GM18520 (cell line): ENCODE results near the gene MTSS2.

Experiments
- ATAC-seq: cut with Tn5 transposase; IDR thresholded peaks from one replicate; pipeline ENCODE4 v1.9.1; 2021; ENCODE audit not compliant: unreplicated experiment

The MTSS2 gene

DNA sequence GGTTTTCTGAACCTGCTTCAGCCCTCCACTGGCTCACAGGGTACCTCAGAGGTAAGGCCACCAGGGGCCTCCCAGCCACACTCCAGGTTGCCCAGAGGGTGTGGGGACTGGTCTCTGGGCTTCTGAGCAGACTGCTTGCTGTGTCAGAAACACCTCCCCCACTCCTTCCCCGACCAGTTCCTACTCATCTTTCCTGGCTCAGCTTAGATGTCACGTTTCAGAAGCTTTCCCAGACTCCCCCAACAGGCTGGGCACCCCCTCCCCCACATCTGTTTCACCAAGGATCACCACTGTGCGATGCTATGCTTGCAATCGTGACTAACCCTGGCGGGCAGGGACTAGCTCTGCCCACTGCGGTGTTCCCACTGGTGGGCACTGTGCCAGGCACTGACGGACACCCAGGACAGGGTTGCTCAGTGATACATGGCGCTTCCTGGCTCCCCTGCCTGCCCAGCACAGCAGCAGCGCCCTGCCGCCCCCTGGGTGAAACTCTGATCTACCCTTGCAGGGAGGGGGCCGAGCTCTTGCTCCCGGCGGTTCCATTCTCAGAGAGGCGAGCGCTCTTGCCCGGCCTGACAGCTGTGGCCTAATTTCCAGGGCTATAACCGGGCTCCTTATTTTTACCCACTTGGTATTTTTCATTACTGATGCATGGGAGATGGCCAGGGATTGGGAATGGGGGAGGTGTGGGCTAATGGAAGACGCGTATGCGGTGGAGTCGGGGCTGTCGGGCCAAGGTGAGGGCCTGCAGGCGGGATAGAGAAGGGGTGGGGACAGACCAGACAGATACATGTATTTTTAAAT lies 29.4 kb upstream of the MTSS2 start:
- no peak for ATAC-seq

DNA sequence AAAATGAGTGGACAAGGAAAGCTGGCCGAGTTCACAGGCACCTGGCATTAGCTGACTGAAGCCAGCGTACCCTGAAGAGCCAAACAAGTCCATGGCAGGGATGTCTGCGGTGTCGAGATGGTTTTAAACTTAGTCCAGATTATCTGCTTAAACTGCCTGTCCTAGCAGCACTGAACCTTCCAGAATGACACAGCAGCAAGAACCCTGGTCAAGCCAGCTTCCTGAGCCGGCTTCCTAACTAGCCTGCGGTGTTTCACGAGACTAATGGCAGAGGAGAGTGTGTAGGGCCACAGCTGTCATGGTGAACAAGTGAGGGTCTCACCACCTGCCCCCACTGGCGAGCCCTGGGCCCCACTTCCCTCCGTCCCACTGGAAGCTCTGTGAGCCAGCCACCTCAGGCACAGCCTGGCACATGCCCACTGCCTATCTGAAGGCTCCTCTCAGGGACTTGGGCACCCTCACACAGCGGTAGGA lies 28.8 kb upstream of the MTSS2 start:
- ATAC-seq, result no peak

GRCh38 chr16:70713824-70714223 lies 28.0 kb upstream of the MTSS2 start:
- no peak for ATAC-seq

DNA sequence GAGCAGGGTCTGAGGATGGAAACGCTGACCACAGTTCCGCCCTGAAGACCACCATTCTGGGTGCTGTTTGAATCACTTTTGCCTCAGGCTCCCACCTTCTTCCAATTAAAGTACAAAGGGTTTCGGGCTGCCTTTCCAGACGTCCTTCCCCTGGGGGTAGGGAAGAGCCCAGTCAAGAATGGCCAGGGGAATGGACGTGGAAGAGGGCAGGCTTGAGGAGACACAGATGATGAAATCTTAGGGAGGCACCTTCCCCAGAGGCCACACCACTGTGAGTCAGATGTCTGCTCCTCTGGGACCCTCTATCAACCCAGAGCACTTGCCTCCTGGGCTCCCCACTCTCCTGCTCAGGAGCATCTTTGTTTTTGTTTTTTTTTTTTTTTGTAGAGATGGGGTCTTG lies 27.5 kb upstream of the MTSS2 start:
- ATAC-seq, result no peak

DNA sequence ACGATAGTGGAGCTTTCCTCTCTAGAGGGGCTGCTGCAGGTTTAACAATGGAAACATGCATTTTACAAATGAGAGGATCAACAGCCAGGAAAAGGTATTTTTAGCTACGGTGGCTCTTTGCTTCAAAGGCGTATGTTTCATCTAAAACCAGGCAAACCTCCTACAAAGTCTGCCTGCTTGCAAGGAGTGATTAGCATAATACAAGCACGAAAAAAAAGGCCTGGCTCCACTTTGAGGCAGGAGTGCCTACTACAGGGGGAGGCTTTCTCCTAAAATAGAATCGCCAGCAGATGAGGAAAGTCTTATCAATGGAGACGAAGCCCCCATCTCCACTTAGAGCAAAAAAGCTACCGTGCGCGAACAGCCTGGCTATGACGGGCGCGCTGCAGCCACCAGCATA lies 27.1 kb upstream of the MTSS2 start:
- no peak for ATAC-seq

GRCh38 chr16:70712359-70712758 lies 26.5 kb upstream of the MTSS2 start:
- no peak for ATAC-seq

- no peak for ATAC-seq
These were observed 25.6 kb upstream of the MTSS2 start for GRCh38 chr16:70711211-70712031.

DNA sequence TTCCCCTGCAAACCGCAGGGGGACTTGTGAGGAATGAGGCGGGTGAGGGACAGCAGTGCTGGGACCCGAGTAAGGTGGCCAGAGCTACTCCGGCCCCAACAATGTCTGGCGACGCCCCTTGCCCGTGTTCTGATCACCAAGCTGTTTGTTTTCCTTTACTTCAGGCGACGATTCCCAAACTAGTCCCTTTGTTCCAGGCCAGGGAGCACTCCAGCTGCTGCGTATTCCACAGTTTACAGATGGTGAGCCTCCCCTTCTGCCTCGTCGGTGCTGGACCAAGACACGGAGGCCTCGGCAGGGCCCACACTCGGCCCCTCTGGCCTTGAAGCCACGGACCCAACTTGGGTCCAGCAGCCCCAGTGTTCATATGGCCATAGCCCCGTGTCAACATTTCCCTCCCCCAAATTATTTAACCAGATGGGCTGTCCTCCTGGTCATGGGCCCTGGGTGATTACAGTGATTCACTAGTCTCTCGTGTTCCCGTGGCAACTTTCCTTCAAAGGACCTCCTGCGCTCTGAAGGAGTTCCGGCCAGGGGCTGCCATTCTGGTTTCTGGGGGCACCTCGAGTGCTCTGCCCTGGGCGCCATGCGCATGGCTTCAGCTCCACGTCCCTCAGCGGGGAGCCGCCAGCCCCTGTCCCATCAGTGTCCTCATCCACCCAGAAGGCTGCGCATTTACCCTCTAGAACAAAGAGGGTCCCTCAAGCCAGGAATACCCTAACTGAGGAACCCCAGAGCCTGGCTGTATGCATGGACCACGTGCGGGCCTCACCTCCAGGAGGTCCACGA lies 24.8 kb upstream of the MTSS2 start:
- ATAC-seq, result no peak

- ATAC-seq, result no peak
These were observed 24.1 kb upstream of the MTSS2 start for GRCh38 chr16:70709942-70710341.

DNA sequence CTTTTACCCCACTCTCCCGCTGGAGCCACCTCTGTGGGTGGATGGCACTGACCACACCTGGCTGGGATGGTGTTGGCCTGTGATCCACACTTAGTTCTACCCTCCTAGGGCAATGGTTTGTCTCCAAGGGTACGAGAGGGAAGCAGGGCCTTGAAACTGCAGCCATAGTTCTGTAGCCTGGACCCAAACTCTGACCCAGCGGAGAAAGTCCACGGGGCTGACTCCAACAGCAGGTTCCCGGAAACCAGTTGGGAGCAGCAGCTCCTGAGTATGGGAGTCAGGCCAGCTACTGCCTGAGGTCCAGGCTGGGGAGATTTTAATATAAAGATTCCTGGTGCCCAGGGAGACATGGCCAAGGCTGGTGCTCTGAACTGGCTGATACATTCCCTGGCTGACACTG lies 23.6 kb upstream of the MTSS2 start:
- ATAC-seq, result no peak

DNA sequence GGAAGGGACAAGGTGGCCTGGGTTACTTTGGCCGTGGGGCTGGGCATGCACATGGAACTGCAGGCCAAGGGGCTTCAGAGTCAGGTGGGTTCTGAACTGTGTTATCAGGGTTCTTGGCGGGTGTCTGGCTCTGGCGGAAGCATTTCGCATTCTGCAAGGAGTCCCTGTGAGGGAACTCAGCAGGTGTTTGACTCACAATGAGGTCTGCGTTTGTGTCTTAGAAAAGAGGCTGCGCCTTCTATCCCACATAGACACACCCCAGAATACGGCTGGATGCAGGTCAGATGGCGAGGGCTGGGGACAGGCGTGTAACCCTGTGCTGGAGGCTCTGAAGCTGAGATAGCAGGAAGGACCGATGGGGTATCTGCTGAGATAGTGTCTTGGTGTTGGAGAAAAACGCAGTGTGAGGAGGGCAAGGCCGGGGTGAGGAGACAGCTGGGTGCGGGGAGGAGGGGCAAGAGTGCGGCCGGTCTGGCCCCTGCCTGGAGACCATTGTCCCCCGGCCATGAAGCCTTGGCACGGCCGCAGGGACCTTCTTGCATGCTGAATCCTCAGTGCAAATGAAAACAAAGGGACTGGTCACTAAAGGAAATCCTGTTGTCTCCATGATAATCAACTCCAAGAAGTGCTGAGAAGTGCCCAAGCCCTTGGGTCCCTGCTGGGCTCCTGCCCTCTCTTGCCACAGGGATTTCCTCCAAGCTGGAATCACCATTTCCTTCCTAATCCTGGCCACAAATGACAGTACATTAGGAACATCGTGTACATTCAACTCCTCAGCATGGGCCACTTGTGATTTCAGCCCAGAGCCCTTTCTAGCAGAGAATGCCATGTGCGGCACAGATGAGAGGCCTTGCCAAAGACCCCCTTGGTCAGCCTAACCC lies 22.8 kb upstream of the MTSS2 start:
- no peak for ATAC-seq

DNA sequence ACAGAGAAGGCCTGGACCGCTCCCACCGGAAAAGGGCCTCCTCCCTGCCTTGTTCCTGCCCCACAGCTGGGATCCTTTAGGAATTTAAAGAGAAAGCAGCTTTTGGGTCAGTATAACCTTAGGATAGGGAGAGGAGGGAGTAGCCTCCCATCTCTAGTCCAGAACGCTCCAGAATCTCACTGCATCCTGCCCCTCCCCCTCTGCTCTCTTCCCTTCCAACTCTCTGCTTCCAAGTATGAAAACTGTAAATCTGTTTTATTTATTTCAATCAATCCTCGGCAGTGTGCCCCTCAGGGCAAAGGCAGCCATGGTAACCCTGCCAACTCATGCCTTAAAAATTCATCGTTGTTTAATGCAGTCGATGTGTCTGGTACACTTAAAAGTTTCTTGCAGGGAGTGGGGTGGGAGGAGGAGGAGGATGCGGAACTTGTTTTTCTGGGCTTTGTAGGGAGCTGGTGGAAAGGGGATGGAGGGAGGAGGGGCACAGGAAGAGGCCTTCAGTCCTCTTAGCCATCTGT lies 21.2 kb upstream of the MTSS2 start:
- no peak for ATAC-seq

DNA sequence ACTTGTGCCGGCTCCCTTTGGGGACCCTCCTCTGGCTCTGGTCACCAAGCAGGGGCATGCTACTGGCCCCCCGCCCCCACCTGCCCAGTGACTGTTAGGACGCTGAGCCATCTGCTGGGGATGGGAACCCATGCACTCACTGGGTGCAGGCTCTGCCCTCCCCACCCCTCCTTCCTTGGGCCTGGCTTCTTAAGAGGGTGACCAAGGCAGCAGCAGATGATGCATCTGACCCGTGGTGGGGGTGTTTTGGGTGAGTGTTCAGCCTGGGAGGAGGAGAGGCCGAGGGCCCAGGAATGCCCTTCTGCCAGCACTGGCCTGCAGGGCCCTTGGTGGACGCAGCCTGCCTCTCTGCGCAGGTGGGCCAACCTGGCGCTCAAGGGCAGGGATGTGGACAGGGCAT lies 19.2 kb upstream of the MTSS2 start:
- ATAC-seq, result no peak

DNA sequence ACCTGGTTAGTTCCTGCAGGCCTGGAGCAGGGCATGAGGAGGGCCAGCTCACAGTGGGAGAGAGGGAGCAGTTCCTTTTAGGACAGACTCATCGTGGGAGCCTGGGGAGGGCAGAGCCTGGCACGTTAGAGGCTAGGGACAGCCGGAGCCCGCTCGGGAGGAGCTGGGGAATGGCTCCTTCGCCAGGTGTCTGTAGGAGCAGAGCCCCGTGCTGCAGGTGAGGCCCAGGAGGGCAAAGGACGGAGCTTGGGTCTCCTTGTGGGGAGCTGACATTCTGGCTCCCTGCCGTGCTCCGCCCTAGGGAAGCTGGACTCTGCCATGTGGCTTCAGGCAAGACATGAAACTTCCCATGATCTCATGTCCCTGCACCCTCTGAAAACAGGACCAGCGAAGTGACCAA lies 18.7 kb upstream of the MTSS2 start:
- ATAC-seq, result no peak

DNA sequence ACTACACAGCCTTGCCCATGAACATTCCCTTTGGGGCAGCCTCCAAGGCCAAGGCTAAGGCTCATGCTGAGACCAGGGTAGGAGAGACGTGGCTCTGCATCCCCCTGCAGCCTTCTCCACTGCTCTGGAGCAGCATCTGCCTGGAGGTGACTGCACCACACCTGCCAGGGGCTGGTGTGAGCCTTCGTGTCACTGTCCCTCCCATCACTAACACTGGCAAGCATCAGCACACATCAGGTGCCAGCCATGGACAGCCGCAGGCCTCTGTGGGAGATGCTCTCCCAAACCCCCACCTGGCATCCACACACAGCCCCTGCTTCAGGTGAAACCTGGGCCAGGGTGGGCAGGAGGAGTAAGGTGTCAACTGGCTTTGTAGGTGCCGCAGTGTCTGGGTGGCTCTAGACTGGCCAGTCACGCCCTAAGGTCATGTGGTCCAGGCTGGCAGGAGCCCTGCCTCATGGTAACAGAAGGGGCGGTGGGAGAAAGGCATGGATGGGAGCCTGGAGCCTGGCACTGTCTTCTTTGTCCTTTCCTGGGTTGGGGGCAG lies 18.1 kb upstream of the MTSS2 start:
- ATAC-seq, result no peak

DNA sequence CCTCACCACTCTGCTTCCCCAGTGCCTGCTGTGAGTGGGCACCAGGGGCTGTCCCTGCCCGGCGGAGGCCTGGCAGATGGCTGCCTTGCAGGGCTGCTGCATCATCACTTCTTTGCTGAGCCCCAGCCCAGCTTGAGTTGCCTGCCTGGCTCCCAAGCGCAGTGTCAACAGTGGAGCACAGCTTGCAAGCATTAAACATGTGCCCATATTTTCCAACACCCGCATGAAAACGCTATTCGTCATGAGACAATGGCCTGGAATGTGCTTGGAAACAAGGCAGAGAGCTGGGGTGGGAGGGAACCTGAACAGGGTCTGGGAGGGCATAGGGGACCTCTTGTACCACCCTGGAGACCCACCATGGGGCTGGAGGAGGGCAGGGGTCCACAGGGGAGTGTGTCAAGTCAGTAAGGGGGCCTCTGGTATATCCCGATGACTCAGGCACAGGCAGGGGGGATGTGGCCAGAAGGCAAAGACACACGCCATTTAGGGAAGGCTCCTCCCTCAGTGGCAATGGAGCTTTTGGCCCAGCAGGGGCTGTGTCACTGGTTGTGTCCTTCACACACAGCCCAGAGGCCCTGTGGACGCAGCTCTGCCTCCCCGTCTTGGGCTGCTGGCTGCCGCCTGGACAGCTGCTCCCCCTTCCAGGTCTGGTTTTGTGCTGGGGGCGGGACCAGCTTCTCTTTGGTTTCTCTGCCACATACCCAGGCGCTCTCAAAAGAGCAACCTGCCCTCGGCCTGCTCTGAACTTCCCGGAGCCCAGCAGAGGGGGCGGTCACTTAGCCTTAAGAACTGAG lies 17.4 kb upstream of the MTSS2 start:
- no peak for ATAC-seq

DNA sequence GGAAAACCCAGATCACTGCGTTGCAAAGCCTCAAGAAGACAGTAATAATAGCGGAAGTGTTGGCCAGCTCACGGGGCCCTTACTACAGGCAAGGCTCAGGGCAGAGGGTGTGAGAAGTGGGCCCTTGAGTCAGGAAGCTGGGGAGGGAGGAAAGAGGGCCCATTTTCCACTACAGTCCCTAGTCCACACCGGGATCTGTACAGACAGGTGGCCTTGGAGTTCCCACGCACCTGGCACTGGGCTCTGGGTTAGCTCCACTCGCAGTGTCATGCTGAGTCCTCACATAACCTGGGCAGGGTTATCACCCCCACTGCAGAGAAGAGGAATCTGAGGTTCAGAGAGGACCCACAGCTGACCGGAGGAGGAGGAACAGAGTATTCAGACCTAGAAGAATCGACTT lies 16.8 kb upstream of the MTSS2 start:
- no peak for ATAC-seq

DNA sequence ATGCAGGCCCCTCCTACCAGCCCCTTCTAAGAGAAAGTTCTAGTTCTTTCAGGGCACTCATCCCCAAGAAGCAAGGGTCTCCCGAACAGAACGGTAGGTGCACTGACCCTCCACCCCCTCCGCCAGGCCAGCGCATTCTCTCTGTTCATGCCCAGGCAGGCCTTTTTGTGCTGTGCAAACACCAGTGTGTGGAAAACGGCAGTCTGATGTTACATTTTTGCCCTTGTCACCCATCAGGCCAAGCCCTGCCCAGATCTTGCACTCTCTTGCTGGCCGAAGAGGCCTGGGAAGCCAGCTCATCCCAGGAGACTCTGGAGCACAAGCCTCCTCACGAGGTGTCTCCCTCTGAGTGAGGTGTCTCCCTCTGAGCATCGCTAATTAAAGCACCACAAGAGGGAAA lies 16.1 kb upstream of the MTSS2 start:
- ATAC-seq, result no peak

- ATAC-seq, result no peak
These were observed 15.7 kb upstream of the MTSS2 start for GRCh38 chr16:70701596-70701995.
